Mucosa of descending colon (tissue), 3 donors: ENCODE data around the gene RPL10A. TPM values are rescaled to one million over a fixed set of nuclear protein-coding genes. Genes with fewer than 3 reads are reported as not detected.

Experiments used
- ATAC-seq: fragments of 200-7000 bp; cut with Tn5 transposase; one replicate; pipeline ENCODE4 v1.9.1; 2020; ENCODE audit warnings: mild to moderate bottlenecking, moderate library complexity
- DNase-seq, 3 donors: peaks; one replicate each; pipeline ENCODE4 v3.0.0-alpha.2; 2020
- H3K36me3 ChIP-seq: fragments of 200-600 bp; one replicate; pipeline ENCODE4 v1.8.0; 2021; ENCODE audit warnings: low read depth, mild to moderate bottlenecking
- H3K4me1 ChIP-seq: fragments of 200-600 bp; one replicate; pipeline ENCODE4 v1.8.0; 2021; ENCODE audit warnings: low read depth, mild to moderate bottlenecking
- H3K4me3 ChIP-seq: fragments of 200-600 bp; one replicate; pipeline ENCODE4 v1.8.0; 2021; ENCODE audit warnings: mild to moderate bottlenecking
- H3K9me3 ChIP-seq: fragments of 200-600 bp; one replicate; pipeline ENCODE4 v1.8.0; 2021; ENCODE audit warnings: mild to moderate bottlenecking
- CTCF ChIP-seq: fragments of 200-600 bp; IDR thresholded peaks from one replicate; pipeline ENCODE4 v1.8.0; 2022; ENCODE audit warnings: antibody characterized with exemption, mild to moderate bottlenecking
- intact Hi-C, 2 donors: fragments of 100-400 bp; cut with DNase I in 1 of 2; cut with micrococcal nuclease in 1 of 2; formaldehyde crosslinking; loops; one replicate each; pipeline versions ENCODE4 v1.11.0 to v1.11.1; 2022; cut with DNase I, micrococcal nuclease
- total RNA-seq, 3 donors: library from RNA; stranded (reverse); fragmentation: NEBNext Ultra II Directional in 2 of 3; extraction: Animal tissue kit (Norgen Biotek cat#: 25700) in 2 of 3; gene quantifications; one replicate each; pipeline versions ENCODE4 v1.2.1 to v1.2.4, GENCODE V29; 2021 to 2023
- donor health status: DM: no; HTN: no; CAD: no; lungs with moderate emphysema.
- donor health status: DM: no; HTN: no; CAD: no.
- donor health status: DM: no; HTN: yes; CAD: no.

Gene RPL10A
- total RNA-seq, 3 donors from 2014 or later: 849 to 1,069 (median 985) TPM

GRCh38 chr6:35474131-35474941 is 6.1 kb downstream of the RPL10A start:
- ATAC-seq: peak; percentile 6
- DNase-seq: peak in 1 of 3 donors; percentile 28
- peaks cover 3% of the 10 kb centered on the region for H3K36me3 ChIP-seq
- no peak overlapping the region for H3K4me3 ChIP-seq
- intact Hi-C loops: no loop called here
- no peaks in the 10 kb centered on the region for H3K9me3 ChIP-seq
- H3K4me1 ChIP-seq: peaks cover 16% of the 10 kb centered on the region
- TF ChIP-seq CTCF: no peak

GRCh38 chr6:35474942-35475570 is 6.9 kb downstream of the RPL10A start:
- H3K36me3 ChIP-seq: peaks cover 3% of the 10 kb centered on the region
- DNase-seq (no peak), ATAC-seq (no peak)
- no peaks in the 10 kb centered on the region for H3K9me3 ChIP-seq
- intact Hi-C loops: no loop called here
- peaks cover 14% of the 10 kb centered on the region for H3K4me1 ChIP-seq
- no peak for TF ChIP-seq CTCF
- no peak overlapping the region for H3K4me3 ChIP-seq

- Histone ChIP-seq H3K36me3 (peaks cover 3% of the 10 kb centered on the region), H3K4me3 (no peak overlapping the region), H3K4me1 (peaks cover 10% of the 10 kb centered on the region), H3K9me3 (no peaks in the 10 kb centered on the region)
- no peak for DNase-seq
- ATAC-seq: no peak
- intact Hi-C loops: no loop called here
- TF ChIP-seq CTCF: no peak
These were observed 7.4 kb downstream of the RPL10A start for GRCh38 chr6:35475573-35475972.

- H3K36me3 ChIP-seq: peaks cover 3% of the 10 kb centered on the region
- intact Hi-C loops: no loop called here
- H3K4me1 ChIP-seq: peaks cover 10% of the 10 kb centered on the region
- no peak for TF ChIP-seq CTCF
- H3K4me3 ChIP-seq: no peak overlapping the region
- DNase-seq: no peak
- no peaks in the 10 kb centered on the region for H3K9me3 ChIP-seq
- peak; percentile 13 for ATAC-seq
These were observed 7.8 kb downstream of the RPL10A start for GRCh38 chr6:35476004-35476403.

- no peaks in the 10 kb centered on the region for H3K9me3 ChIP-seq
- intact Hi-C loops: no loop called here
- H3K36me3 ChIP-seq: peaks cover 3% of the 10 kb centered on the region
- ATAC-seq: no peak
- no peak overlapping the region for H3K4me3 ChIP-seq
- H3K4me1 ChIP-seq: peaks cover 4% of the 10 kb centered on the region
- no peak for DNase-seq
- no peak for TF ChIP-seq CTCF
These were observed 8.8 kb downstream of the RPL10A start for GRCh38 chr6:35477028-35477427.
